GM18951 (cell line): ENCODE results near the gene GARS1.

Experiments
- POLR2A ChIP-seq: IDR thresholded peaks from 4 replicates; pipeline ENCODE4 v1.6.1; 2011; ENCODE audit warnings: mild to moderate bottlenecking; ENCODE audit not compliant: insufficient read length, insufficient read depth; ENCODE audit errors: extremely low read depth
- in situ Hi-C: fragments of 300-500 bp; cut with MboI; formaldehyde crosslinking; loops from one replicate; pipeline ENCODE4 v1.12.0; 2022; ENCODE audit warnings: low sequenced_read_pairs, mixed read lengths, inconsistent platforms; ENCODE audit not compliant: unreplicated experiment

The GARS1 gene

GRCh38 chr7:30659312-30659711 lies 64.6 kb downstream of the GARS1 start:
- in situ Hi-C loops = no loop called here
- TF ChIP-seq POLR2A = no peak

GRCh38 chr7:30660331-30661255 lies 65.9 kb downstream of the GARS1 start:
- no peak for TF ChIP-seq POLR2A
- in situ Hi-C loops = no loop called here

- TF ChIP-seq POLR2A = no peak
- in situ Hi-C loops = no loop called here
Observed at GRCh38 chr7:30661926-30662325, 67.2 kb downstream of the GARS1 start.

GRCh38 chr7:30662431-30662939 lies 67.8 kb downstream of the GARS1 start:
- in situ Hi-C loops = no loop called here
- TF ChIP-seq POLR2A = no peak

- no peak for TF ChIP-seq POLR2A
- in situ Hi-C loops = no loop called here
Observed at GRCh38 chr7:30663414-30663813, 68.7 kb downstream of the GARS1 start.

GRCh38 chr7:30664184-30664885 lies 69.7 kb downstream of the GARS1 start:
- no peak for TF ChIP-seq POLR2A
- in situ Hi-C loops = no loop called here

GRCh38 chr7:30665043-30665442 lies 70.4 kb downstream of the GARS1 start:
- in situ Hi-C loops = no loop called here
- no peak for TF ChIP-seq POLR2A

GRCh38 chr7:30665449-30665848 lies 70.8 kb downstream of the GARS1 start:
- in situ Hi-C loops = no loop called here
- no peak for TF ChIP-seq POLR2A

GRCh38 chr7:30667172-30667571 lies 72.5 kb downstream of the GARS1 start:
- in situ Hi-C loops = no loop called here
- TF ChIP-seq POLR2A = no peak

- TF ChIP-seq POLR2A = no peak
- in situ Hi-C loops = no loop called here
Observed at GRCh38 chr7:30668102-30668501, 73.4 kb downstream of the GARS1 start.

GRCh38 chr7:30671793-30672465 lies 77.3 kb downstream of the GARS1 start:
- TF ChIP-seq POLR2A = no peak
- in situ Hi-C loops = no loop called here

GRCh38 chr7:30674420-30674819 lies 79.7 kb downstream of the GARS1 start:
- no peak for TF ChIP-seq POLR2A
- in situ Hi-C loops = no loop called here

- in situ Hi-C loops = no loop called here
- TF ChIP-seq POLR2A = no peak
Observed at GRCh38 chr7:30674876-30675275, 80.2 kb downstream of the GARS1 start.
